Putamen (tissue), 1 donor: ENCODE data around the gene HYAL2.

Experiments
- DNase-seq: peaks from one replicate; pipeline ENCODE4 v3.0.0-alpha.2; 2016; ENCODE audit warnings: low spot score

Gene HYAL2

DNA sequence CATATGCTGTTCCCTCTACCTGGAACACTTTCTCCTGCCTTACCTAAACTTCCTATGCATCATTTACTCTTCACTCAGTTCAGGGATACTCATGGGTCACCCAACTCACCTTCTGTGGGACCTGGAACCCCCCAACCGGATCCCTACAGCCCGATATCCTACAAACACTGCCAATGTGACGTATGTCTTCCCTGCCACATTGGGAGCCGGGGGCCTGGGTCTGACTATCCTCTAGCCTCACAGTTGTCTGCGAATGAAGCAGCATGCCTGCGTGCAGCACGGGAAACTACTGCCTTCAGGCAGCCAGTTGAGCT is 27.6 kb upstream of the HYAL2 start:
- no peak for DNase-seq

DNA sequence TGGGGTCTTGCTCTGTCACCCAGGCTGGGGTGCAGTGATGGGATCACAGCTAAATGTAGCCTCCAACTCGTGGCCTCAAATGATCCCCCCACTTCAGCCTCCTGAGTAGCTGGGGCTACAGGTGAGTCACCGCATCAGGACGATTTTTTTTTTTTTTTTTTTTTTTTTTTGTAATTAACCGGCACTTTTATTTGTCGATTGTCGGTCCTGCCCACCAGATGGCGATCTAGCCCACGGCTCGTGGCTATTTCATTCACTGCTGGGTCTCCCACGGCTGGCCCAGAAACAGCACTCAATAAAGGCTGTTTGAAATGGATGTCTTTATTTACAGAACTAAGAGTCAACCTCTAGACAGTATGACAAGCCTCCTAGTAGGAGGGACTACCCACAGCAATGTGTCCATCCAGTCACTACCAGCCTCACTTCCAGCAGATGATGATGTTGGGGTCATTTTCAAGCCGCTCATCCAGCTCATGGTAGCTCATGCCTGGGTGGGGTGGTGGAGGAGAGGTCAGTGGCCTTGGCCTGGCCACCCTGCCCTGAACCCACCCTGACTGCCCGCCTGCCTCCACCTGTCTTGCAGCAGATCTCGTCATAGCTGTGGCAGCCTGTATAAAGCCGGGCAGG is 24.8 kb upstream of the HYAL2 start:
- no peak for DNase-seq

DNA sequence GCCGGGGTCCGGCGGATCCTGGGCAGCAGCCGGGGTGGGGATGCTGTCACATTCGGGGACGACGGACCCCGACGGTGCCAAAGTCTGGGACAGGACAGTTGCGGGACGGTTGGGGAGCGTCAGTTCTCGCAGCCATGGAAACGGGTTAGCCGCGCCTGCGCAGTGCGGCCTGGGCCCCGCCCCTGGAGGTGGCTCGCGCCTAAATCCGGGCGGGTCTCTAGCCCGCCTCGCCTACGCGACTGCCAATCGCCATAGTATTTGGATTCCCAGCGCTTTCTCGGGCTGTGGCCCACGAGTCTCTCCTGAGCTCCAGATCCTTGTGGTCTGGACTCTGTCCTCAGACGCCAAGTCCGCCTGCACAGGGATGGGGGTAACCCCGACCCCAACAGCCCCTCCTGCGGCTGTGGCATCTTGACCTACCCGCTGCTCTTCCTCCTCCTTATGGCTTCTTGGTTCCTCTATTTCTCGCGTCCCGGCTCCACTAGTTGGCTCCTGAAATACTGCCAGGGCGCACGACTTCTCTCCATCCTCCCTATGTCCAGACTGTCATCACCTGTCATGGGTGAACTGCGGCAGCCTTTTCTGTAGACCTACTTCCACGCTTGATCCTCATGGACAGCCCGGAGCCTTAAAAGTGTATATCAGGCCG is 23.2 kb upstream of the HYAL2 start, which contains the start of gene ZMYND10:
TSS of gene ZMYND10 (minus strand) at position 147 of the 649 bp plus-strand sequence. CDS start 153 bp downstream, outside the sequence.
- no peak for DNase-seq

- DNase-seq = no peak
These were observed 22.5 kb upstream of the HYAL2 start for GRCh38 chr3:50345008-50345407.

GRCh38 chr3:50342813-50343633 is 20.5 kb upstream of the HYAL2 start:
- no peak for DNase-seq

DNA sequence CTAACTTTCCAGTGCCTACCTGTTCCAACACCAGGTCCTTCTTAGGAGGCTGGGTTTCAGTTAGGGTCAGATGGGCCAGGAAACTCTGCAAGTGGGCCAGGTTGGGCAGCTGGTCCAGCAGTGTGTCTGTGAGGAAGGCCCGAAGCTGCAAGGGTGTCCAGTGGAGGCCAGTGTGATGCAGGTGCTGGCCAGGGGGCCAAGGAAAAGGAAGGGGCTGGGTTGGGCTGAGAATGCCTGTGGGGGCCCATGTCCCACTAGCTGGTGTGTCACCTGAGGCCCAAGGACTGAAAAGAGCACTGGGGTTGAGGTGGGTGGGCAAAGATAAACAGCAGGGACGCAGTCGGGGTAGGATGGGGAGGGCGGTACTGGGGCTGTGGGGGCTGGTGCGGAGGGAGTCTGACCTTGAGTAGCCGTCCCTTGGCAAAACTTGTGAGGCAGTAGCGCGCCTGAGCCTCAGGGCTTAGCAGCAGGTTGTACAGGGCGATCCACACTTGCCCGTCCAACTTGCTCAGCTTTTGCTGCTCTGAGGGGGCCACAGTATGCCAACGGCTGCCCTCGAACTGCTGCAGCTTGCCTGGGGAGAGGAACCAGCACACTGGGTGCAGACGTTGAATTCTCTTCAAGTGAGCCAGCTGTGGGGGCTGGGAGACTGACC is 19.6 kb upstream of the HYAL2 start:
- DNase-seq = no peak

DNA sequence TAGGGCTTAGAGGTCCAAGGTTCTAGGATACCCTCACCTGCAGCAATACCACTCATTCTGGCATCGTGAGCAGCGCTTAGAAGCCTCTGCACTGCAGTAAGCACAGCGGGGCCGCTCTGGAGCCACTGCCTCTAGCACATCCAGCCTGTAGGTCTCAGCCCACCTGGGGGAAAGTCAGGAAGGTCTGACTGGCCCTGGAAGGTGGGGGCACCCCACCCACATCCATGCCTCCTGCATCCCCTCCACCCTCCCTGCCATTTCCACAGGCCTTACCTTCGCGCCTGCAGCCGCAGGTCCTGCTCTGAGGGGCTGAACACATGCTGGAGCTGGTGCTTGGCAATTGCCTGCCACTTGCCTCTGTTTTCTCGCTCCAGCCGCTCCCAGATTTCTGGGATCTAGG is 19.0 kb upstream of the HYAL2 start:
- DNase-seq = no peak

- no peak for DNase-seq
These were observed 18.1 kb upstream of the HYAL2 start, which contains the start of gene RASSF1 for GRCh38 chr3:50340448-50341329. TSS of gene RASSF1 (minus strand) at chr3:50340836. CDS start at chr3:50340805, 31 bp downstream.

DNA sequence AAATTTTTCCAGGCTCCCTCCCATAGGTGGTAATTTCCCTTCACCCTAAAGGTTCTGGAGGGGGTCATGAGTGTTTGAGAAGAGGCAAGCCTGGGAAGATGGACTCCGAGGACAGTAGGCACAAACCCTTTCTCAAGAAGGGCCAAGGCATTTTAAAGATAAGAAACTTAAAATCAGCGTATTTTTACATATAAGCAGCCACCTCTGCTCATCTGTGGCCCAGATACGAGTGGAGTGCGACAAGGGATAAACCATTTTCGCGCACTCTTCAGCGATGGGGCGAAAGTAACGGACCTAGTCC is 17.6 kb upstream of the HYAL2 start:
- no peak for DNase-seq

DNA sequence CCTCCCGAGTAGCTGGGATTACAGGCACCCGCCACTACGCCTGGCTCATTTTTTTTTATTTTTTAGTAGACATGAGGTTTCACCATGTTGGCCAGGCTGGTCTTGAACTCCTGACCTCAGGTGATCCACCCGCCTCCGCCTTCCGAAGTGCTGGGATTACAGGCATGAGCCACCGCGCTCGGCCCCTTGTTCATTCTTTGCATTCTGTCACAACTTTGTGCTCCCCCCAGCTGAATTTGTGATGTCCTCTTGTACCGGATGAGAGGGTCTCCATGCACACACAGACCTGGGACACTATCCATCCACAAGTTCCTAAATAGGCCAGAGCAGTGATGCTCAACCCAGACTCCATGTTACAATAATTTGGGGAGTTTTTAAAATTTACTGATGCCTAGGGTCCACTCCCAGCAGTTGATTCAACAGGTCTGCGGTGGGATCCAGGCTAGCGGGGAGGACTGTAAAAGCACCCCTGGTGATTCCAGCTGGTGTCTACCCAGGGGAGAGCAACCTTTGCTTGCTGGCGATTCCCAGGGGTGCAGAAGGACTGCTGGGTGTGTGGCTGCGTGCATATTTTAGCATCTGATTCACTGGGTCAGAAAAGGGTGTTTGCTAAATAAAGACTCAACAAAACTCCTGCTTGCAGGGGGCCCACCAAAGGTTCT is 17.1 kb upstream of the HYAL2 start:
- no peak for DNase-seq

- DNase-seq = no peak
These were observed 16.4 kb upstream of the HYAL2 start for GRCh38 chr3:50338965-50339364.

- peak; percentile 98 for DNase-seq
These were observed 14.8 kb upstream of the HYAL2 start for GRCh38 chr3:50337175-50337861.

GRCh38 chr3:50336452-50337174 is 14.1 kb upstream of the HYAL2 start:
- DNase-seq = no peak

DNA sequence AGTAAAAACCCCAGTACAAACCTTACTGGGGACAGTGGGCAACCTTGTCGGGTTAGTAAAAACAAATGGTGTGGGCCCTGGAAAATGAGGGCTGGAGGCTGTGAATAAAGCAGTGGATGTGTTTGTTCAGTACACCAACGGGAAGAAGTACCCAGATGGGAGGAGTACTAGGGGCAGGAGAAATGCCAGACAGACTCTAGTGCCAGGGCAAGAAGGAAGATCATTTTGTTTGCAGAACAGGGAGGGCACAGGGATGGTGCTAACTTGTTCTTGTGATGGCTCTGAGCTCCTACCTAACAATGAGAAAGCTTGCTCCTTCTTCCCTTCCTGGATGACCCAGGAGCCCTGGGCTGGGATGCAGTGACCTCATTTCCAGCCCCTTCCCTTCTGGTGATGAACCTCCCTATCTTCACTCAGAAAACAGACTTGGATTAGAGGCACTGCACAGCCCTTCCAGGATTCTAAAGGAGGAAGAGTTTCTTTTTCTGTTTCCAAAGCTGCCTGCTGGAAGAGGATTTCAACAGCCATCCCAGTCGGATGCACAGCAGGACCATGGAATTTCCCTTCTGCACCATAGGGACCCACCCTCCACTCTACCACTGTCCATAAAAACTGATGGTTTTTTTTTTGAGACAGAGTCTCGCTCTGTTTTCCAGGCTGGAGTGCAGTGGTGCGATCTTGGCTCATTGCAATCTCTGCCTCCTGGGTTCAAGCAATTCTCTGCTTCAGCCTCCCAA is 12.0 kb upstream of the HYAL2 start:
- DNase-seq = no peak

DNA sequence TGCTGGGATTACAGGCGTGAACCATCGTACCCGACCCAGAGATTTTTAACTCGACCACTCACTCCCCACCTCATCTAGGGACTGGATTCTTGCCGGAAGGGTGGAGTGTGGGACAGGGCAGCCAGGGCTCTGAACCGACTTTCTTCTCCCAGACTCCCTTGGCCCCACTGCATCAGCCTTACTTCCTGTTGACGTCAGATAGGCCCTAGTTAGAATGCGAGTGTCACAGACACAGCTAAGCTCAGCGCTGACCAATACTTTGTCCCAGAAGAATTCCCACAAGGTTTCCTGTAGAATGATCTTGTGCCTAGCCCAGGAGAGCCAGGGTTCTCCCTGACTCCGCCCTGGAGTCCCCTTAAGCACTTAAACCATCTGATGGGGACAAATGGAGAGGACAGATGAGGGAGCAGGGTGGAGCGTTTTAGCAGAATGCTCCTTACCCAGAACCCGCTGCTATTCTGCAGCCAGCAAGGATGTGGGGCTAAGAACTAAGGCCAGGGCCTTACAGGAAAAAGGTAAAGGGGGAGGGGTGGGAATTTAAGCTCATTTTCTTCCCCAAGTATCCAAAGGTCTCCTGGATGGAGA is 11.3 kb upstream of the HYAL2 start:
- no peak for DNase-seq

DNA sequence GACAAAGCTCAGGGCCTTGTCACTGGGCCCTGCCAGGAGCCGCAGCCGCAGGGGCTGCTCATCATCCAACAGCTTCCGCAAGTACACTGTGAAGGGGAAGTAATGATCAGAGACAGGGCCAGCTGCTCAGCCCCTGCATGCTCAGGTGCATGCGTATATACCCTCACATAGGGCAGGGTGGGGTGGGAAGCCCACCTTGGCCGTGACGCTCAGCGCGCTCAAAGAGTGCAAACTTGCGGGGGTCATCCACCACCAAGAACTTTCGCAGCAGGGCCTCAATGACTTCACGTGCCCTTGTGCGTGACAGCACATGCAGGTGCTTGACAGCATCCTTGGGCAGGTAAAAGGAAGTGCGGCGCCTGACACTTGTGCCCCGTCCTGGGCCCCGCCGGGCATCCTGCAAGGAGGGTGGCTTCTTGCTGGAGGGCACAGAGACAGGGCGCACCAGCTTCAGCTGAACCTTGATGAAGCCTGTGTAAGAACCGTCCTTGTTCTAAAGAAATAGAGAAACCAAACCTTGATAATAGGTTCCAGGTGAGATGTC is 8.9 kb upstream of the HYAL2 start:
- no peak for DNase-seq

DNA sequence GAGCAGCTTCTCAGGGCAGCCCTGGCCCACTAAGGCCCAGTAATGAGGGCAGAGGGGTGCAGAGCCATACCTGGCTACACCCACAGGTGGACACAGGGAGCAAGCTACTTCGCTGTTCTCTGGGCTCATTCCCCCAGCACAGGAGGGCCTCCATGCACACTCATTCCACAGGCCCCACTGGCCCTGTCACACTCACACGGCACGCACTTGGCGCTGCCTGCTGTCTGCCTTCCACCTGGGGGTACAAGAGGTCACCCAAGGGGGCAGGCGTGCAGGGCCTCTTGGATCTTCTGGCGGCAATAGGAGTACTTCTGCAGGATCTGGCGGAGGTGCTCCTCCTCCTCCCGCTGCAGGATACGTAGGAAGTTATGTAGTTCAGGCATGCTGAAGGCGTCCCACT is 7.8 kb upstream of the HYAL2 start:
- no peak for DNase-seq

- DNase-seq = peak; percentile 97
These were observed 5.6 kb upstream of the HYAL2 start, which contains the start of gene TUSC2 for GRCh38 chr3:50327943-50328691. TSS of gene TUSC2 (minus strand) at chr3:50328223. CDS start at chr3:50328099, 124 bp downstream.
